Suppressor macrophage (primary cell): ENCODE data around the gene UPK2.
"Not testable (repeated sequence)": the region's sequence is repeated elsewhere in the genome, so short reads cannot be mapped to it uniquely, and the experiment has no call there.

Experiments
- DNase-seq, 4 experiments: peaks; one replicate each; pipeline ENCODE4 v3.0.0-alpha.2; 2020 to 2022

UPK2 gene

GRCh38 chr11:118938491-118939403 is 17.4 kb upstream of the UPK2 start:
- DNase-seq, result no peak

DNA sequence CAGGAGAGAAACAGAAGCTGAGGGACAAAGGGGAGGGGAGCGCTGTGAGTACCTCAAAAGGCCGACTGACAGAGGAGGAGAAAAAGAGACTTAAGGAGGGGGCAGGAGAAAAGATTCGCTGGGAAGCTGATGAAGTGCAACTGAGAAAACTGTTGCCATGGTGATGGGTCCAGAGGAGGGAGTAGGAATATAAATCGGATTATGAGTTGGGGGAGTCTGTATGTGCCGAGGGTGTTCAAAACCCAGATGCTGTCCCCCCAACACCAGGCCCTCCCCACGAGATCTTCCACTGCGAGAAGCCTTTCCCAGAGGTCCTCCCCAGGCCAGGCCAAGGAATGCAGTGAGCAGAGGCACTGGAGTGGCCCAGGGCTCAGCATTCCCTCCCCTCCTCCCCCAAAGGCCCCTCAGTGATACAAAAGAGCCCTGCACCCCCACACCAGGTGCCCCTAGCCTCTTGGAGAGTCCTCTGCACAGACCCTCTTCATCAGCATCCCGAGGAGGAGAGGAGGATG is 16.6 kb upstream of the UPK2 start:
- DNase-seq, result no peak

DNA sequence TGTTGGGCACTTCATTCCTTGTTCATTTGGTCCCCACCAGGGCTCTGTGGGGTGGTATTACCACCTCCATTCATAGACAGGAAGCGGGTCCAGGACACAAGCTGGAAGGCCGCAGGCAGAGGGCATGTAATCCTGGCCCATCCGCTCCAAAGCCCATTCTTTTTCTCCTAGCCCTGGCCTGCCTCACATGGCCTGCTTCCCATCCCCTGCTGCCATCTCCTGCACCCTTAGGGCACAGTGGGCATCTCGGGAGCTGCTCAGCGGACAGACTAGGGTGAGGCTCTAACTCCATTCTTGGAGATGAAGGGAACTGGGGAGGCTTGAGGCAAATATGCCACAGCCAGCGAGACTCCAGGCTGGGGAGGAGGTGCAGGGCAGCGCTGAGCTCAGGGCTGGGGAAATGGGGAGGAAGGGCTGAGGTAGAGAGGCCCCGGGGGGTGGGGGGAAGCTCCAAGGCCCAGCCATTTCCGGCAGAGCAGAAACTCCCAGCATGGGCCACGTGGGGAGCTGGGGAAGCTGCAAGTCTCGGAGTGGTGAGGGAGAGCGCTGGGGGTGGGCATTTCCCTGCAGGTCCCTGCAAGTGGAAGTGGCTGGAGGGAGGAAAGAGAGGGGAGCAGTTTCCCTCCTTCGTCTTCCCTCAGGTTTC is 16.0 kb upstream of the UPK2 start:
- peak; percentile 44 to 80 (median 66) for DNase-seq

DNA sequence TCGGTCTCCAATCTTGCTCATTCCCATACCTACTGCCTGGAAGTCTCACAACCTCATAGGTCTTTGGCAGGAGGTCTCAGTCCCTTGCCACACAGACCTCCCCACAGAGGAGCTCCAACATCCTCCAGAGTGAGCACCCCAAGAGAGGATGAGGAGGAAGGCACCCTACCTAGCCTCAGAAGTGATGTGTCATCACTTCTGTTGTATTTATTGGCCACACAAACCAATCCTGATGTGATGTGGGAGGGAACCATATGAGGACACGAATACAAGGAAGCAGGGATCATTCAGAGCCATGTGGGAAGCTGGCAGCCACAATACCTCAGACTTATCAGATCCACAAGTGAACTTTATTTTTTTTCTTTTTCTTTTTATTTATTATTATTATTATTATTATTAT is 9.0 kb upstream of the UPK2 start:
- DNase-seq, result no peak

GRCh38 chr11:118948000-118948399 is 8.1 kb upstream of the UPK2 start:
- DNase-seq, result no peak

GRCh38 chr11:118953265-118953664 is 2.8 kb upstream of the UPK2 start:
- no peak for DNase-seq

GRCh38 chr11:118953976-118954375 is 2.1 kb upstream of the UPK2 start:
- not testable (repeated sequence) for DNase-seq

DNA sequence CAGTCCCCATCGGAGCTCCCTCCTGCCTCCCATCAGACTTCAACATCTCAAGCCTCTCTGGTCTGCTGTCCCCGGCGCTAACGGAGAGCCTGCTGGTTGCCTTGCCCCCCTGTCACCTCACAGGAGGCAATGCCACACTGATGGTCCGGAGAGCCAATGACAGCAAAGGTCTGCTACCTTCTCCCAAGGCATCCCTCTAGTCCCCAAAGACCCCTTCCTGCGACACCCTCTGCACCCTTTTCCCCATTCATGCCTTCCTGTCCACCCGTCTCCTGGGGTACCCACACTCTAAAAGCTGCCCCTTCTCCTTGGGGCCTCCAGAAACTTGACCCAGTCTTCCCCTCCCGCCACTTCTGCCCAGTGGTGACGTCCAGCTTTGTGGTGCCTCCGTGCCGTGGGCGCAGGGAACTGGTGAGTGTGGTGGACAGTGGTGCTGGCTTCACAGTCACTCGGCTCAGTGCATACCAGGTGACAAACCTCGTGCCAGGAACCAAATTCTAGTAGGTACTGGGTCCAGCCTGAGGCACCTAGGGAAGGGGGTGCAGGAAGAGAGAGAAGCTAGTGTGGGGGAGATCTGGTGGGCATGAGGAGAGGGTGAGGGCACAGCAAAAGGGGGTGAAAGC is 860 bp downstream of the UPK2 start:
- DNase-seq, result no peak

DNA sequence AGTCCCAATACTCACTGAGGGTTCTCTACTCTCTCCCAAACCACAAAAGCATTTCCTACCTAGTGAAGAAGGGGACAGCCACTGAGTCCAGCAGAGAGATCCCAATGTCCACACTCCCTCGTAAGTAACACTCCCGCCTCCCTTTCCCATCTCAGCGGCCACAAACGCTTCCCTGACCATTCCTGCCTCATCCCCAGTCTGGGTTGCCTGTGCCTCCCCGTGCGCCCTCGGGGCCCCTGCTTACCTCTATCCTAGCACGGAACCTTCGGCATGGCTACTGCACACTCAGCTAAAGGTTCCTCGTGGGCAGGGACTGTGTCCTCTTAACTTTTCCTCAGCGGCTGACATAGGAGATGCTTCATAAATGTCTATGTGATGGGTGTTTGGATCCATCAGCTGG is 1.5 kb downstream of the UPK2 start:
- no peak for DNase-seq

DNA sequence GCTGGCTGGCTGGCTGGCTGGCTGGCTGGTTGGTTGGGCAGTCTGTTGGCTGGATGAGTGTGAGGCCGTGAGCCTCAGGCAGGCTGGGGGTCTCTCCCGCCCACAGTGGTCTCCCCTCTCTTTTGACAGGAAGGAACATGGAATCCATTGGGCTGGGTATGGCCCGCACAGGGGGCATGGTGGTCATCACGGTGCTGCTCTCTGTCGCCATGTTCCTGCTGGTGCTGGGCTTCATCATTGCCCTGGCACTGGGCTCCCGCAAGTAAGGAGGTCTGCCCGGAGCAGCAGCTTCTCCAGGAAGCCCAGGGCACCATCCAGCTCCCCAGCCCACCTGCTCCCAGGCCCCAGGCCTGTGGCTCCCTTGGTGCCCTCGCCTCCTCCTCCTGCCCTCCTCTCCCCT is 1.9 kb downstream of the UPK2 start:
- no peak for DNase-seq

GRCh38 chr11:118958577-118958976 is 2.5 kb downstream of the UPK2 start:
- no peak for DNase-seq

DNA sequence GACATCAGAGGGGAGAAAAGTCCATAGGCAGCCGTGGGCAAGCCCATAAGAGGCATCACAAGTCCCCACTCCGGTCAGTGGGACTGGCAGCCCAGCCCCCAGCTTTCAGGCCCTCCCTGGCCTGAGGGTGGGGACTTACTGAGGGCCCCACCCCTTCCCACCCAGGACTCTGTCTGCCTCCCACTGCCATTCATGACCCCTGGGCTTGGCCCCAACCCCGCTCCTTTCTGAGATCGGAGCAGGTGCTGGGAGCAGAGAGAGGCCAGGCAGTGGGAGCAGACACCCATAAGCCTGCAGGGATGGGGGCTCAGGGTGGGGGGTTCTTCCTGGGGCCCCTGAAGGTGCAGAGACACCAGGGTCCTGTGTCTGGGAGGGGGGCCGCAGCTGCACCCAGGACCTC is 5.1 kb downstream of the UPK2 start:
- no peak for DNase-seq

DNA sequence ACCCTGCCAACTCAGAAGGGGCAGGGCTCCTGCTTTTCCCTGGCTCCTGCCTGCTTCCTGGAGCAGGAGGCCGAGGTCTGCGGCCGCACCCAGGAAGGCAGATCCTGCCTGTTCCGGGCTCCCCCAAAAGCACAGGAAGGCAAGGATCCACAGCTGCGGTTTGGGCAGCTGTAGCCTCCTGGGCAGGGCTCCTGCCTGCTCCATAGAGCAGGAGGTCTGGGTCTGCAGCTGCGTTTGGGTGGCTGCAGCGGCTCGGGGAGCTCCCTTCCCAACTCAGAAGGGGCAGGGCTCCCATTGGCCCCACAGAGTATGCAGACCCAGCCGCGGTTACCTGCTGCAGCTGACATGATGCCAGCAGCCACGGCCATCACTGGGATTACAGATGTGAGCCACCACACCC is 5.5 kb downstream of the UPK2 start:
- no peak for DNase-seq

DNA sequence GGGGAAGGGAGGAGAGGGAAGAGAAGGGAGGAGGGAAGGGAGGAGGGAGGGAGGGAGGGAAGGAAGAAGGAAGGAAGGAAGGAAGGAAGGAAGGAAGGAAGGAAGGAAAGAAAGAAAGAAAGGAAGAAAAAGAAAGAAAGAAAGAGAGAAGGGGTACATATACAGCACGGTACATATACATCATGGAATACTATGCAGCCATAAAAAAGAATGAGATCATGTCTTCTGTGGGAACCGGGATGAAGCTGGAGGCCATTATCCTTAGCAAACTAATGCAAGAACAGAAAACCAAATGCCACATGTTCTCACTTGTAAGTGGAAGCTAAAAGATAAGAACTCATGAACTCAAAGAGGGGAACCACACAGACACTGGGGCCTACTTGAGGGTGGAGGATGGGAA is 13.4 kb downstream of the UPK2 start:
- DNase-seq, result not testable (repeated sequence)

DNA sequence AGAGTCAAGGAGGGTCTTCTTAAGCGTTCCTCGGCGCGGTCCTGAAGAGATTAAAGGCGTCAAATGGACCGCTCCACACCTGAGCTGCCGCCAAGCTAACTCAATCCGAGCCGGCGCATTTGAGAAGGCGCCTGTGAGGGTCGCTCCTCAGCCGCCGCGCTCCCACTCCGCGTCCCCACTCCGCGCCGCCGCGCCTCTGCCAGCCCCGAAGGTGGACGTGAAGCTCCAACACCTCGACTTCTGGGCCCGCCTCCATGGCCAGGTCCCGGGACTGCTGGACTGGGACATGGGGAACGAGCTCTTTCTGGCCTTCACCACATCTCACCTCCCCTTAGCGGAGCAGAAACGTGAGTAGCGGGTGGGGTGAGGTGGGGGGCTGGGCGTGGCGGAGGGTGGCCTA is 15.5 kb downstream of the UPK2 start, which contains the start of gene FOXR1:
Gene FOXR1, plus strand, starts transcription at position 116 of the 400 bp plus-strand sequence. Its CDS starts 171 bp downstream, at position 287.
- no peak for DNase-seq

DNA sequence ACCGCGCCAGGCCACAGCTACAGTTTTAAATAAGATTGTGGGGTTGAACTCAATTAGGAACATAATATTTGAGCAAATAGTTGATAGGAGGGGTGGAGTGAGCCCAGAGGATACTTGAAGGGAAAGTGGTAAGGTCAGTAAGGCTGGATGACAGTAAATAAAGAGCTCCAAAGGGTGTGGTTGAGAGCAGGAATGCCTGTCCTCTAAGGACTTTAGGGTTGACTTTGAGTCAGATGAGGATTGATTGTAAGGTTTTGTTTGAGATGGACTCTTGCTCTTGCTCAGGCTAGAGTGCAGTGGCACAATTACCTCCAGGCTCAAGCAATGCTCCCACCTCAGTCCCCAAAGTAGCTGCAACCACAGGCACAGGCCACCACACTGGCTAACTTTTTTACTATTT is 17.9 kb downstream of the UPK2 start:
- no peak for DNase-seq

DNA sequence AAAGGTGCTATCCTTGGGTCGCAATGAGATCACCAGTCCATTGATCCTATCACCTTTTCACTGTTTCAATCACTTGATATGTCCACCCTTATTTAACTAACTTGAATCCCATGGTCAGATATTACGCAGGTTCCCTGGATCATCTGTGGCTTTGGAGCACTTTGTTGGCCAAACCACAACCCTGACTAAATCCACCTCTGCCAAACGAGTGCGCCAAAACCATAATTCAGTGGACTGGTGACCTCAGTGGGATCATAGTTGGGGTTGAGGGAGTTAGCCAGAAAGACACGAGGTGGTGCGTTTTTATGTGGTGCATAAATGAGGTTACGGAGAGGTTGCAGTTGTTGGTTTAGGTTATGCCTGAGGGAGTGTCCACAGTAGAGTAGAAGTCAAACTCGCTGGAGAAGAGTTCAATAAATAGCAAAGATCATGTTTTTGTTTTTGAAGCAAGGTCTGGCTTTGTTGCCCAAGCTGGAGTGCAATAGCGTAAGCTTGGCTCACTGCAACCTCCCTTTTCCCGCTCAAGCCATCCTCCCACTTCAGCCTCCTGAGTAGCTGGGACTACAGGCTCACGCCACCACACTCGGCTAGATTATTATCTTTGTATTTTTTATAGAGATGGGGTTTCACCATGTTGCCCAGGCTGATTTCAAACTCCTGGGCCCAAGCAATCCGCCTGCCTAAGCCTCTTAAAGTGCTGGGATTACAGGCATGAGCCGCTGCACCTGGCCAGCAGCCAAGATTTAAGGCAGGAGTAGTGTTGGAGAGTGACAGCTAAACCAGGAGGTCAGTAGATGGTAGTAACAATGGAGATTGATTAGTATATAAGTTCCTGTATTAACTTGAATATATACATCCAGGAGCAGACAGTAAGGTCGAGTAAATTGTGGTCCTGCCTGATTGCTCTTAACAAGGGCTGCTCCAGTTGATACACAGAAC is 19.9 kb downstream of the UPK2 start:
- no peak for DNase-seq

DNA sequence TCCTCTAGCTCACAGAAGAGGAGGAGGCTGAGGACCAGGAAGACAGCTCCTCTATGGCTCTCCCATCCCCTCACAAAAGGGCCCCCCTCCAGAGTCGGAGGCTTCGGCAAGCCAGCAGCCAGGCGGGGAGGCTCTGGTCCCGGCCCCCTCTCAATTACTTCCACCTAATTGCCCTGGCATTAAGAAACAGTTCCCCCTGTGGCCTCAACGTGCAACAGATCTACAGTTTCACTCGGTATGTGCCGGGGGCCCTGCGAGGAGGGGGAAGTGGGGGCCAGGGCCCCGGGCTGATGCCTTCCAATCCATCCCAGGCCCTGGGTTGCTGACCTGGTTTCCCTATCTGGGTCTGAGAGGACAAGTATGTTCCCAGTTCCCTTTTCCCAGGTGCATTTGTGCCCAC is 23.3 kb downstream of the UPK2 start:
- peak in 2 of 4 experiments; percentile 7 to 18 for DNase-seq

DNA sequence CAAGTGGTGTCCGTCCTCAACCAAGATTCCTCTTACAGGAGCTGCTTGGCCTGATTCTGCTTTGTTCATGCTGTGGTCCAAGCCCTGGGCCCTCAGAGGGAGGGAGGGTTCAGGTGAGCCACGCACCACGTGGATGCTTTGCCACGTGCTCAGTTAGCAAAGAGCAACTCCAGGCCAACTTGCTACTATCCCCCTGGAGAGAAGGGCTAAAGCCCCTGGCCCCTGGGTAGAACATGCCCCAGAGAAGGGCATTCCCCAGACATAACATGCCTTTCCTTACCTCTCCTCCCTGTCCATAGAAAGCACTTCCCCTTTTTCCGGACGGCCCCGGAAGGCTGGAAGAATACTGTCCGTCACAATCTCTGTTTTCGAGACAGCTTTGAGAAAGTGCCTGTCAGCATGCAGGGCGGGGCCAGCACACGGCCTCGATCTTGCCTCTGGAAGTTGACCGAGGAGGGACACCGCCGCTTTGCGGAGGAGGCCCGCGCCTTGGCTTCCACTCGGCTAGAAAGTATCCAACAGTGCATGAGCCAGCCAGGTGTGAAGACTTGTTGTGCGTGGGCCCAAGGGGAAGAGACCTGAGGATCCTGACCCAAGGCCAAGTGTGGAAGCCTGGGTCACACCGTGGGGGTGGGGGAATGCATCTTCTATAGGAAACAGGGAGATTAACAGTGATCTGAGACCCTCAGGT is 24.2 kb downstream of the UPK2 start:
- peak; percentile 67 to 84 (median 80) for DNase-seq

DNA sequence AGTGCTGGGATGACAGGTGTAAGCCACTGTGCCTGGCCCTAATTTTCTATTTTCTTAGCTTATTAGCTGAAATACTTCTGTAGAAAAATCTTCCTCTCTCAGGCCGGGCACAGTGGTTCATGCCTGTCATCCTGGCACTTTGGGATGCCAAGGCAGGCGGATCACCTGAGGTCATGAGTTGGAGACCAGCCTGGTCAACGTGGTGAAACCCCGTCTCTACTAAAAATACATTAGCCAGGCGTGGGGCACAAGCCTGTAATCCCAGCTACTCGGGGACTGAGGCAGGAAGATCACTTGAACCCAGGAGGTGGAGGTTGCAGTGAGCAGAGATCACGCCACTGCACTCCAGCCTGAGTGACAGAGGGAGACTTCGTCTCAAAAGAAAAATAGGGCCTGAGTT is 28.2 kb downstream of the UPK2 start:
- DNase-seq, result not testable (repeated sequence)

DNA sequence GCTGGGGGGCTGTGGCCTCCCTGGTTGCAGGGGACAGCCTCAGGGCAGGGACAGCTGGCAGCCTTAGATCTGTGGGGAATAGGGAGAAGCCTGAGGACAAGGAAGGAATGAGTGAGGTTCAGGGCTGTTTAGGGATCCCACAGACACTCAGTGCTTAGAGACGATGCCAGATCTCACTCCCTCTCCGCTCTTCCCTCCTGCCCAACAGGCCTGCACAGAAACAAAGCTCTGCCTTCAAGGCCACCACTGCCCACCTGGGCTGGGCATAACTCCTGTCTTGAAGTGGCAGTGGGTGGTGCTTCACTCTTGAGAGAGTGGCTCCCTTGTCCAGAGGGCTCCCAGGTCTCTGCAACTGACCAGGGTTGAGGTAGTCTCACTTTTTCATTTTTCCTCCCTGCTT is 28.7 kb downstream of the UPK2 start:
- DNase-seq, result no peak

GRCh38 chr11:118988280-118988679 is 32.2 kb downstream of the UPK2 start:
- no peak for DNase-seq
